Superior temporal gyrus (tissue), 1 donor: ENCODE results near the gene OR10G3.
"Not testable (repeated sequence)": the region's sequence is repeated elsewhere in the genome, so short reads cannot be mapped to it uniquely, and the experiment has no call there.

Source experiments
- DNase-seq: peaks from one replicate; pipeline ENCODE4 v3.0.0-alpha.2; 2016; ENCODE audit errors: extremely low spot score

OR10G3 gene, protein sequence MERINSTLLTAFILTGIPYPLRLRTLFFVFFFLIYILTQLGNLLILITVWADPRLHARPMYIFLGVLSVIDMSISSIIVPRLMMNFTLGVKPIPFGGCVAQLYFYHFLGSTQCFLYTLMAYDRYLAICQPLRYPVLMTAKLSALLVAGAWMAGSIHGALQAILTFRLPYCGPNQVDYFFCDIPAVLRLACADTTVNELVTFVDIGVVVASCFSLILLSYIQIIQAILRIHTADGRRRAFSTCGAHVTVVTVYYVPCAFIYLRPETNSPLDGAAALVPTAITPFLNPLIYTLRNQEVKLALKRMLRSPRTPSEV

DNA sequence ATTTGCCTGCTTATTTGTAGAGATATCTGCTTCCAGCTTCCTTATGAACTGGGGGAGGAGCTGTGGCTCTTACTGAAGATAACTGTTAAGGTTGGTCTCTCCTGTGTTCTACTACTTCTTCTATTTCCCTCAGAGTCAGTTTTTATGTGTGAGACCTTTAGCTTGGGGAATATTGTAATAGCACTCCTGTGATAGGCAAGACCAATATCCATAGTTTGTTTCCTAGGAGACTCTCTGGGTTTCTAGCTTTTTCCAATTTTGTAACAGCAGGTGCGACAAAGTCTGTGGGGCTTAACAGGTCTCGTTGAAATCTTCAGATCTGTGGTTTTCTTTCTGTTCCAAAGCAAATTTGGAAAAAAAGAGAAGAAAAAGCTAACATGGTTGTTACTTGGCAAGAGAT, at the start of gene OR10G3:
OR10G3 (minus strand) TSS at position 101 of the 400 bp plus-strand sequence. CDS start 9,332 bp downstream, outside the sequence.
- no peak for DNase-seq

DNA sequence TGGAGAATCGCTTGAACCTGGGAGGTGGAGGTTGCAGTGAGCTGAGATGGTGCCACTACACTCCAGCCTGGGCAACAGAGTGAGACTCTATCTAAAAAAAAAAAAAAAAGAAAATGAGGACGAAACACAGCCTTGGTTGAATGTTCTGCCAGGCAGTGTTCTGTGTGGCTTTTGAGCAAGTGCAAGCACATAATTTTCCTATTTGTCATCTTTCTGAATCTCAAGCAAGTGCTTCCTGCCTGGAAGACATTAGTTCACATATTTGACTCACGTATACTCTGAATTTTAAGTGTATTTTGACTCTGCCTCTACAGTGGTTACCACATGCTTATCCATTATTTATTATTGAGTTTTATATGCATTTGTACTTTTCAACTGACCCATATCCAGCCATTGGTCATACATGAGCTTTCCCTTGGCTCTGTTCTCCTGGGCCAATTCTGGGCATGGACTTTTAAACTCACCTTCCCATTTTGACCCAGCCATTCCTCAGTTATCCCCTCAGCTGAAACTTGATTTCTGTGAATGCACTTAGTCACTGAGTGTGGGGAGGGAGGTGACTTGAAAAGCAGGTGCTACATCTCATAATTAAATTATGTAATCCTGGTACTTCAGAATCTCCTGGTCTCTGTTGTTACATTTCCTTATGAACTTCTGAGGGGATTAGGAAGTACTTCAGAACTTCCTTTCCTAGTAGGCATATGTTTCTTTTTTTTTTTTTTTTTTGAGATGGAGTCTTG, 46.8 kb upstream of the OR10G3 start:
- DNase-seq: no peak

DNA sequence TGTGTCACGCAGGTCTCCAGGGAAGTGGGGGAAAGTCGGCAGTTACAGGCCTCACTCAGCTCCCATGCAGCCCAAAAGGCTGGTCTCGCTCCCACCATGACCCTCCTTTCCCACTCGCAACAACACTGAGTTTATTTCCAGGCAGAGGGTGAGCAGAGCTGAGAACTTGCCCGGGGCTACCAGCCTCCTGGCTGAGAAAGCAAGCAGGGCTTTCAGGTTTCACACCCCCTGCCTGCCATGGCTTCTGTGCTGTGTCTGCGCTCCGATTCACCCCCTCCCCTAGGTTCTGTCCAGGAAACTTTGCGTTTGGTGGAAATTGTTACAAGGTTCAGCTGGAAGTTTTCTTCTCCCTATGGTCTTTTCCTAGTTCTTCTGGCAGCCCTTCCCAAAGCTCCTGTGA, 37.7 kb upstream of the OR10G3 start:
- DNase-seq: no peak

DNA sequence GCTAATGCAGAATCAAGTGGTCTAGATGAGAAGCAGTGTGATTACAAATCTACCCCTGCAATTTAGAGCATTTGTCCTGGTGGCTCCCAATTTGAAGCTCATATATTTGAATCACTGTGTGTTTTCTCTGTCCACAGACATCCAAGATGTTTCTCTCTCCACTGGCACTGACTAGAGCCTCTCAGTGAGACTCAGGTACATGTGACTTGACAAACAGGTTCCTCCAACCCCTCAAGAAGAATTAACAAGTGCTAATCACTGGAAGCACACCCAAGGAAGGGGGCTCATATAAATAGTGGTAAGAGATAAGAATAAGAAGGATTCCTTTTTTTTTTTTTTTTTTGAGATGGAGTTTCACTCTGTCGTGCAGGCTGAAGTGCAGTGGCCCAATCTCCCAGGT, 34.4 kb upstream of the OR10G3 start:
- DNase-seq: no peak

DNA sequence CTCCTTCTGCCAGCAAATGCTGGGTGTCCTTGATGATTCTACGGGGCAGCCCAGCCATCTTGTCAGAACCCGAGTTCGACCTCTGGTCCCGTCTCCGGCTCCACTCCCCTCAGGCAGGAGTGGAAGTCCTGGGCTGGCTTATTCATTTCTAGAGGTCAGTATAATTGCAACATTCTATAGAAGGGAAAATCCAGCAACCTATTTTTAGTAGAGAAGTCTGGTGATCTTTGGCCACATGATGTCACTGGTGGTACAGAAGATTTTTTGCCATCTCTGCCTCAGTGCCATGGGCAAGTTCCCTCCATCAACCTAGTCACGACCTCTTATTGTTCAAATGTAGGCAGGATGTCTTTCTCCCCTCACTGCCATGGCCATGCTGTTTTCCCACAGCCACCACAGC, 32.4 kb upstream of the OR10G3 start:
- DNase-seq: no peak

DNA sequence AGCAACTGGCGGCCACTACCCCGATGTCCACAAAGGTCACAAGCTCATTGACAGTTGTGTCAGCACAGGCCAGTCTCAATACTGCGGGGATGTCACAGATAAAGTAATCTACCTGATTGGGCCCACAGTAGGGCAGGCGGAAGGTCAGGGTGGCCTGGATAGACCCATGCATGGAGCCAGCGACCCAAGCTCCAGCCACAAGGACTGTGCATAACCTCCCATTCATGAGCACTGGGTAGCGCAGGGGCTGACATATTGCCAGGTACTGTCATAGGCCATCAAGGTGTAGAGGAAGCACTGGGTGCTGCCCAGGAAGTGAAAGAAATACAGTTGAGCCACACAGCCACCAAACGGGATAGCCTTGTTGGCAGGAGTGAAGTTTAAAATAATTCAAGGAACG, 22.3 kb upstream of the OR10G3 start:
- not testable (repeated sequence) for DNase-seq

DNA sequence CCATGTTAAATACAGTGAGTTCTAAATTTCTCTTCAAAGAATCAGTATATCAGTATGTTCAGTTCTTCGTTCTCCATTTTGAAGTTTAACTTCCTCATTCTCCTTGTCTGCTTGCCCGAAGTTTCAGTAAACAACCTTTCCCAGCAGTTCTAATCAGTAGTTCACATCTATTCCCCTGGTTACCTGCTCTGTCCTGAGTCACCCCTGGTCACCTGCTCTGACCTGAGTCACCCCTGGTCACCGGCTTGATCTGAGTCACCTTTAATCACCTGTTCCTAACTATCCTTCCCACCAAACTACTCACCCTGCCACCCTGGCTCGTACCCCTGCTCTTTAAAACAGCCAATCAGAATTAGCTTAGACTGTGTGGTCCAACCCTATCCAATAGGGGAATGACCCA, 9.4 kb upstream of the OR10G3 start:
- no peak for DNase-seq

DNA sequence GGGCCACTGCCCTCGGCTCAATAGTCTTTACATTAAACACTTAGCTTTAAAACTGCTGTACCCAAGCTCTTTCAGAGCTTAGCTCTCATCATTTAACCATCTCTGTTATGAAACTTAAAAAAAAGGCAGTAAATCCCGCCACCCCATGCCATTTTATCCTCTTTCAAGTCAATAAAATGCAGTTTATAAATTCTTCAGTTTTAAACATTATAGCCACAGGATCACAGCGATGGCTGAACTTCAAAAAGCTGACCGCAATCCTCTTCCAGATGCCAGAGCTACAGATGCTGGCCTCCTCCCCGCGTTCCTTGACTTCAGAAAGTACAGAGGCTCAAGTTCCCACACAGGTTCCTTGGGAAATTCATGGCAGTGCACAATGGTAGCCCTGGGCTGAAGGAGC, 4.2 kb downstream of the OR10G3 start:
- DNase-seq: no peak

DNA sequence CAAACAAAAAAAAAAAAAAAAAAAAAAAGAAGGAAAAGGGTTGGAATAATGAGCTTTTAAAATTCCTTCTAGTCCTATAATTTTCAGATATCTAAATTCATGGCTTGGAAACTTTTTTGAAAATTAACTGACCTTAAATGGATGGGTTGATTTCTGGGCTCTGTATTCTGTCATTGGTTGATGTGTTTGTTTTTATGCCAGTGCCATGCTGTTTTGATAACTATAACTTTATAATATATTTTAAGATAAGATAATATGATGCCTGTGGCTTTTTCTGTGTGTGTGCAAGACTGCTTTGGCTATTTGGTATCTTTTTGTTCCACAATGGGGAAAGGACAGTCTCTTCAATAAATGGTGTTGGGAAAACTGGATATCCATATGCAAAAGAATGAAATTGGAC, 7.3 kb downstream of the OR10G3 start:
- DNase-seq: no peak

DNA sequence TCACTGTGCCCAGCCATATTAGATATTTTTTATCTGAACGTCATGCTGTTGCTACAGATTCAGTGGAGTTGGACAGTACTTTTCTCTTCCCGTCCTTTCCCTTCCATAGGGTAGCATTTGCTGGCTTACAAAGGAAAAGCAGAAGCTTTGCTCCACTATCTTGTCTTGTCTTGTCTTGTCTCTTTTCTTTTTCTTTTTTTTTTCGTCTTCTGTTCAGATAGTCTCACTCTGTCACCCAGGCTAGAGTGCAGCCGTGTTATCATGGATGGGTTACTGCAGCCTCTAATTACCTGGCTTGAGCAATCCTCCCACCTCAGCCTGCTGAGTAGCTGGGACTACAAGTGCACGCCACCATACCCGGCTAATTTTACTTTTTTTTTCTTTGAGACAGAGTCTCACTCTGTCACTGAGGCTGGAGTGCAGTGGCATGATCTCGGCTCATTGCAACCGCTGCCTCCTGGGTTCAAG, 21.1 kb downstream of the OR10G3 start:
- DNase-seq: no peak

DNA sequence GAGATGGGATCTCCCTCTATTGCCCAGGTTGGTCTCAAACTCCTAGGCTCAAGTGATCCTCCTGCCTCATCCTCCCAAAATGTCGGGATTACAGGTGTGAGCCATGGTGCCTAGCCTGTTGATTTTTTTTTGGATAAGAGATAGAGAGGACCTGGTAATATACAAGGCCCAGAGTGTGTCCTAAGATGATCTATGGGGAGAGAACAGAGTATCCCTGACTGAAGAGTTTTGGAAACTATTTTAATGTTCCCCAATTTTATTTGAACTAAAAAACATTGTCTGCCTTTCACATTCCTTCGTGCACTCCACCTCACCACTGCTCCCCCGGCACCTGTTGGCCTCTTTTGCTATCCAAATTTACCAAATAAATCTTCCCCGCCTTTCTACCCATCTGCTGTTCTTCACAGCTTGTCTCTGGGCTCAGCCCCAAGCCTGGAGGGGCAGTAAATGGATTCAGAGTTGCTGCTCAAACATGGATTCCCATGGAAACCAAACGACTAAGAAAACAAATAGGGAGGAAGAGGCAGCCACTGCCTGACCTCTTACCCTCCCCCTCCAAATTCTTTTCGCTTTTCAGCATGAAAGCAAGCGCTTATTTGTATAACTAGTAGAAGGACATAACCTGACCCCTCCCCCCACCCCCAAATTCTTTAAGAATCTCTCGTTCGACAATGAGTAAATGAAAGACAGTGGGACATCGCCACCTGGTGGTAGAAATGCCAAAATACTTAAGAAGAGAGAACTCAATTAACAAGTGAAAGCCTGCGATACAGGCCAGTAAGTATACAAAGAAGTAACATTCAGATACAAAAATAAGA, 22.6 kb downstream of the OR10G3 start:
- DNase-seq: peak; percentile 98

DNA sequence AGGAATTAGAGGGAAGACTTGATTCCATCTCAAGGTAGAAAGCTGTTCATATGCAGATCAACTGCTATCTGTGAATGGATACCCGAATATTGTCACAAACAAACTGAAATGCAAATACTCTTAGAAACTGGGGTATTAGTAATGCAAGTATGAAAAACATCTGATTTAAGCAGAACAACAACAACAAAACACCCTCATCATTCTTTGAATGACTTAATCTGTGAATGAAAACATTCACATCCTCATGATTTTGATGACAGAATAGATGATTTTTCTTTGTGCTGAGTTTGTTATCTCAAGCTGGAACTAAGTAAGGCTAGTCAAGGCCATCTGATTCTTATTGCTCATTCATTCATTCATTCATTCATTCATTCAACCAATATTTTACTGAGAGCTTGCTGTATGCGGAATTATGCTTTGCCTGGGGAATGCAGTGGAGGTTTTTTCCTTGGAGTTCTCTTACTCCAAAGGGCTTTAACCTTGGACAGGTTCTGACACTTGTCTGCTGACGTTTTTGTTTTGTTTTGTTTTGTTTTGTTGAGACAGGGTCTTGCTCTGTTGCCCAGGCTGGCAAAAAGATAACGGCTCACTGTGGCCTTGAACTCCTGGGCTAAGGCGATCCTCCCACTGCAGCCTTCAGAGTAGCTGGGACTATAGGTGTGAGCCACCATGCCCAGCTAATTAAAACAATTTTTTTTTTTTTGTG, 23.3 kb downstream of the OR10G3 start:
- DNase-seq: no peak

DNA sequence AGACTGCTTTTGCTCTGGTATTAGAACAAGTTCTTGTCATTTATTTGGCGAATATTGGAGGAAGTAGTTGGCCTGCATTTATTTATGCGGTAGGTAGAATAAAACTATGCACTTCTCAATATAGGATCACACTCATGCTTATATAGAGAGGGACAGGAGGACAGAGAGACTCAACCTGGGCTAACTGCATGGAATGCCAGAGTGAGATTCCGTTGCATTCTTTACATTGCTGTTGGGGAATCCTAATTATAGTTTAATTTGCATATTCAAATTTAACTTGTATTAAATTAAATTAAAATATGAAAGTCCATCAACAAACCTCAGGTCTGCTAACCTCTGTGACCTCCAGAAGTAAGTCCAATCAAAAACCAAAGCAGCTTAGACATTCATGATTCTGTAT, 26.6 kb downstream of the OR10G3 start:
- no peak for DNase-seq

DNA sequence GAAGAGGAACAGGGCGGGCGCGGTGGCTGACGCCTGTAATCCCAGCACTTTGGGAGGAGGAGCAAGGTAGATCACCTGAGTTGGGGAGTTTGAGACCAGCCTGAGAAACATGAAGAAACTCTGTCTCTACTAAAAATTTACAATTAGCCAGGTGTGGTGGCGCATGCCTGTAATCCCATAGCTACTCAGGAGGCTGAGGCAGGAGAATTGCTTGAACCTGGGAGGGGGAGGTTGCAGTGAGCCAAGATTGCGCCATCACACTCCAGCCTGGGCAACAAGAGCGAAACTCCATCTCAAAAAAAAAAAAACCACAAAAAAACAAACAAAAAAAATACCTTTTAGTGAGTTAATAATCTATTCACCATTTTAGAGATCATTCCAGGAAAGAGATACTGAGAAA, 35.3 kb downstream of the OR10G3 start:
- not testable (repeated sequence) for DNase-seq

DNA sequence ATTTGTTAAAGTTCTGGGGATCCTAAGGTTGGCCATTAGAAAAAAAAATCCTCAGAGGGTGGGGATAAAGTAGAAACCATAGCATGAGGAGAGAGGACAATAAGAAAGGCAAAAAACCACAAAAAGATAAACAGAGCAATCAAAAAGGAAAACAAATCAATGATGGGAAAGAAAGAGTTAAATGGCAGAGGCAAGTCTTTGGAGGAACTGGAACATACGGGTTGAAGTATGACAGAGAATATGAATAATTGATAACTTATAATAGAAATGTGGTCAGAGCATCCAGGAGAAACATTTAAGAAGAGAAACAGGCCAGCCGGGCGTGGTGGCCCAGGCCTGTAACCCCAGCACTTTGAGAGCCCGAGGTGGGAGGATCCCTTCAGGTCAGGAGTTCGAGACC, 35.9 kb downstream of the OR10G3 start:
- DNase-seq: no peak

DNA sequence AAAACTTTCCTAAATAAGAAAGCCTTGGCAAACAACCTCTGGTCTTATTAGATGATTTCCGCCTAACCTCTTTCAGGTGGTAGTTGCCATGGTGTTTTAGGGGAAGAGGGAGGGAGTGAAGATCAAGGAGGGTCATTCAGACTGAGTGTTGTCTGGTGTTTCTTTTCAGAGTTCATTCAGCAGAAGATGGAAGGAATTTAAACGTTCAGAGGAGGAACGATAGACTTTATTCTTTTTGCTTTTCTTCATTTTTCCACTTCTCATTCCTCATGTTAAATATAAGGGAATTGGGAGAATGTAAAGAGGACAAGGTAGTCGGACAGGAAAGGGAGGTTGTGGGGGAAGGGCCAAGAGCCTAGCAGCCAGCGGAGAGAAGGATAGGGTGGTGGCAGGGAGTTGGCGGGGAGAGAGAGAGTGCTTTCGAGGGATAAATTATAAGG, 36.3 kb downstream of the OR10G3 start:
- no peak for DNase-seq

DNA sequence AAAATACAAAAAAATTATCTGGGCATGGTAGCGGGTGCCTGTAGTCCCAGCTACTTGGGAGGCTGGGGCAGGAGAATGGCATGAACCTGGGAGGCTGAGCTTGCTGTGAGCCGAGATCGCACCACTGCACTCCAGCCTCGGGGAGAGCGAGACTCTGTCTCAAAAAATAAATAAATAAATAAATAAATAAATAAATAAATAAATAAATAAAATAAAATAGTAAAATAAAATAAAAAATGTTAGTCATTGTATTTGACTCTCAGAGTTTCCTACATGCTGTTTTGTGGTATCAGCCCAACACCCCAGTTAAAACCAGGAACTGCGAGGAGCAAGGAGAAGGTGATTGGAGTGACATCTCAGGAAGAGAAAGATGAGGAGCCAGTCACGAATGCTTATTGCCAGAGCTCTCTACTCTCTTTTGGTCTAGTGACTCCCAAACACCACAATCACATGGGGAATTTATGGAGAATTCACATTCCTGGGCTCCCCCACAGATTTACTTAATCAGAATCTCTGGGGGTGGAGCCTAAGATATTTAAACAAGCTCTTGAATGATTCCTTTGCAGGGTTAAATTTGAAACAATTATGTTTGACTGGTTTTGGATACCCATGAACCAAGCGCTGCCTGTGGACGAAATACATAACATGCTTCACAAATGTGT, 38.3 kb downstream of the OR10G3 start:
- DNase-seq: no peak

DNA sequence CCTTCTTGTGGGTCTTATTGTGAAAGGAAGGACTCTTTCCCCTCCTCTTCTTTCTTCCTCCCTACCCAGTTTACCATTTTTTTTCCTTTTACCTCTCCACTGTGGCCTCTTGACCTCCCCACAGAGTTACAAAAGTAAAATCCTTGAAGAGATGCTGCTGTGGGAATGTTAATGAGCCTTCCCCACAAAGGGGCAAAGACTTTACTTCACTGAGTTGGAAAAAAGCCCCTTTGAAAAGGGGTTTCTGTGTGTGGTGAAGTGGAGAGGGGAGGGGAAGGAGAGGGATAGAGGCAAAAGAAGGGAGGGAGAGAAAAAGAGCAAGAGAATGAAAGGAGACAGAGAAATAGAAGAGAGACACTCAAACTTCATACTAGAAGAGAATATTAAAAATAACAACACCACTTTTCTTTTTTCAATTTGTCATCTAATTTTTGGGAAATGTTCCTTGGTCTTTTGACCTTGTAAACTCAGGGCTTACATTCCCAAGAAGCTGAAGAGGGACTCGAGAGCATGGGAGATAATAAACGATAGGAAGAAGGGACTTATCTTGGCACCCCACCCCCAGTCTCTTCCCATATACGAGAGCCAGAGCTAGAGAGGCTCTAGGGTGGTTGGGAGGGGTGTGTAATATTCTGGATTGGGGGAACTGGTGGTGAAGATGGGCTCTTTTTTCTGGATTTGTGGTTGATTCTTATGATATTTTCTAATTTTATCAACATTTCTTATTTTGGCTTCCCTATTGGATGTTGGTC, 40.5 kb downstream of the OR10G3 start:
- DNase-seq: no peak

DNA sequence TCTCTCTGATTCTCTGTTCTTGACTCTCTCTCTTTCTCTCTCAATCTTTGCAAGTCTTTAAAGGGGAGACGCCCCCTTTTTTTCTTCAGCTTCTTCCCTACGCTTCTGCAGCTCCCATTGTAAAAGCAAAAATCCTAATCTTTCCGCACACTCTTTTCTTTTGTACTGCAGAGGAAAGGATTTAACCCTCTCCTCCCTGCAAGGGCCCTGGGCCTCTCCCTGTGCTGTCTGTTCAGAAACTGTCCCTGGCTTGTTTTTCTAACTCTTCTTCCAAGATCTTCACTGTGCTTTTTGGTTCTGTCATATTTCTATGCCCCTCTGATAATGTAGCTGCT, 42.8 kb downstream of the OR10G3 start:
- no peak for DNase-seq

DNA sequence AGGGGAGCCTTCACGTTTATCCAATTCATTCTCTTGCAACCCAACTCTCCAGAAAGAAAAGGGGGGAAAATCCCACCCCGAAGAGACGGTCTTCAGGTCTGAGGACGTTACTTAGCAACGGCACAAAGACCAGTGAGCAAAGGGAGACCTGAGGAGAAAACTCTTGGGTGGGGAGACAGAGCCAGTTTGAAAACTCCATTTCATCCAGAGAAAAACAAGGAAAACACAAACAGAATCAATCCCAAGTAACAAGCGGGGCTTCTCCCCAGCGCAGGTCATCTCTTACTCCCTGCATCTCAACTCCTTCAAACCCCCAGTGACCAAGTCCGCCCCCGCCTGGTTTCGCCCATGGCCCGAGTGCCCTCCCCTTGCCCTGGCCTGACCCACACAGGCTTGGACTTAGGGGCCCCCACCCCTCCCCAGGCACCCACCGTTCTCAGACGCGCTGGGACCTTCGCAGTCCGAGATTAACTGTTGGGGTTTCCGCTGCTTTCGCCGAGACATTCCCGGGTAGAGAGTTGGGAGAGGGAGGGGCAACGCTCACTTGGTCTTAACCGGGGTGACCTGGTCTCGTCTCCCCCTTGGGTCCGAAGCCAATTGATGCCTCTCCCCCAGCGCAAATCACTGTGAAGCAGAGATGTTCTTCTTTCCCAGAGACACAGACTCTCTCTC, 43.3 kb downstream of the OR10G3 start:
- no peak for DNase-seq
